CD4-positive, alpha-beta T cell treated with Interleukin-17A for 4 hours (primary cell): ENCODE results near the gene GPR171.
"Not testable (repeated sequence)": the region's sequence is repeated elsewhere in the genome, so short reads cannot be mapped to it uniquely, and the experiment has no call there.

Experiments
- DNase-seq: peaks from one replicate; pipeline ENCODE4 v3.0.0-alpha.2; 2020; ENCODE audit warnings: mixed read lengths

The GPR171 gene, protein sequence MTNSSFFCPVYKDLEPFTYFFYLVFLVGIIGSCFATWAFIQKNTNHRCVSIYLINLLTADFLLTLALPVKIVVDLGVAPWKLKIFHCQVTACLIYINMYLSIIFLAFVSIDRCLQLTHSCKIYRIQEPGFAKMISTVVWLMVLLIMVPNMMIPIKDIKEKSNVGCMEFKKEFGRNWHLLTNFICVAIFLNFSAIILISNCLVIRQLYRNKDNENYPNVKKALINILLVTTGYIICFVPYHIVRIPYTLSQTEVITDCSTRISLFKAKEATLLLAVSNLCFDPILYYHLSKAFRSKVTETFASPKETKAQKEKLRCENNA

DNA sequence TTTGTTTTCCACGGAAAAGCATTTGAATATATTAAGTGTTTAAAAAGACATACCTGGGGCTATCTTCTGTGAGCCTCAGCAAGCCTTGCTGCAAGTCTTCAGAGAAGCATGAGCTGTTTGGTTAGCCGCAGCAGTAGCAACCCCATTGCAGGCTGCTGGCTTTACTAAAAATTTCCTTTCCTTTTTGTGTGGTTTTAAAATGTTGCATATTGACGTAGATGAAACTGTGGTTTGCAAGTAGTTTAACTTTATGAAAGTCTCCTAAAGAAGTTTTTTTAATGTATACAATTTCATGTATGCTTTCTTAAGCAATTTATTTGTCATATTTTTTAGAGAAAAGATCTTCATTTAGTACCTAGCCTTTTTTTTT, at the start of gene GPR171:
GPR171 (minus strand) TSS at position 166 of the 370 bp plus-strand sequence. CDS start 3,830 bp downstream, outside the sequence.
- DNase-seq = peak; percentile 70

DNA sequence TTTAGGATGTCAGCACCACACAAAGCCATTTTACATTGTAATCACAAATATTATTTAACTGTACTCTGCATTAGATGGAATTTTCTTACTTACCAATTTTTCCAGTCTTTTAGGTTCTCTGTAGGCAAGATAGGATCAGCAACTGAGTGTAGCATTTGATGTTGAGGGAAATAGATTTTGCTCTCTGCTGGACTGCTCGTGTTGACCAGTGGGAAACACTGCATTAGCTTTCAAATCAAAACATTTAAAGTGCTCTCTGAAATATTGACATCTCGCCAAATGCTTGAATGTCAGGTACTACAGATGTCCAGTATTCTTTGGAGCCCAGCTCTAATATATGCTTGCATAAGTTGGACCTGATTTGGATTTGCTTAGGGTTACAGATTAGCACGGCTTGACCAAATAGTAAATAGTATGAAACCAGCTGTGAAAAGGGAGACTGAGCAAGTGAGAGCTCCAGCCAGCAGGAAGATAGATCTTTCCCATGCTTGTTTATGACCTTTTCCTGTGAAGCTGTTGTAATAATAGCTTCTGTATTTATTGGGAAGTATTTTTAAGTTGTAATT, 45.8 kb upstream of the GPR171 start:
- DNase-seq = no peak

DNA sequence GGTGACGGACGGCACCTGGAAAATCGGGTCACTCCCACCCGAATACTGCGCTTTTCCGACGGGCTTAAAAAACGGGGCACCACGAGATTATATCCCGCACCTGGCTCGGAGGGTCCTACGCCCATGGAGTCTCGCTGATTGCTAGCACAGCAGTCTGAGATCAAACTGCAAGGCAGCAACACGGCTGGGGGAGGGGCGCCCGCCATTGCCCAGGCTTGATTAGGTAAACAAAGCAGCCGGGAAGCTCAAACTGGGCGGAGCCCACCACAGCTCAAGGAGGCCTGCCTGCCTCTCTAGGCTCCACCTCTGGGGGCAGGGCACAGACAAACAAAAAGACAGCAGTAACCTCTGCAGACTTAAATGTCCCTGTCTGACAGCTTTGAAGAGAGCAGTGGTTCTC, 39.0 kb upstream of the GPR171 start:
- not testable (repeated sequence) for DNase-seq

DNA sequence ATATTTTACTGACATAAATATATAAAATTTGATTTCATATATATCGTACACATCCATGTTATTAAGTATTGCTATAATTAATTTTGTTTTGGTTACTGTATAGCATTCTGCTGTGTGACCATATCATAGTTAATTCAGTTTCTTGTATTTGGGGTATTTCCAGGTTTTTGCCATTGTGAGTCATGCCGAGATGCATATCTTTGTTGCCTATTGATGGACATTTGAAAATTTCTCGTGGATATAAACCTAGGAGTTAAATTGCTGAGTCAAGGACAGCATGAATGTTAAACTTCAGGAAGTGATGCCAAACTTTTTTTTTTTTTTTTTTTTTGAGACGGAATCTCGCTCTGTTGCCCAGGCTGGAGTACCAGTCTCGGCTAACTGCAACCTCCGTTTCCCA, 33.7 kb upstream of the GPR171 start:
- no peak for DNase-seq

DNA sequence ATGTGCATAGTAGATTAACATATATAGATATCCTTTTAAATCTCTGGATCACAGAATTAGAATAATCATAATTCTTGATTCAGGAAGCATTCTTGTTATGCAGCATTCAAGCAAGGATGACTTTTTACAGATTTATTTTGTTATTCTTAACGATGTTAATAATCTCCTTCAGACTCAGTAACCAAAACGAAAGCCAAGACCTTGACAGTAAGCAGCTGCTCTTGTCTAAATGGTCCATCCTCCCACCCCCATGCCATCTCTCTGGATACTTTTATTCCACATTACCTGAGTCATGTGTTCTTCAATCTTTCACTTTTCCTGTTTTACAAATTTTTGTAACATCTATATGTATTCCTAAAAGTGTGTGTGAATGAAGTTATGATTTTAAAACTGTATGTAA, 33.3 kb upstream of the GPR171 start:
- DNase-seq = no peak

DNA sequence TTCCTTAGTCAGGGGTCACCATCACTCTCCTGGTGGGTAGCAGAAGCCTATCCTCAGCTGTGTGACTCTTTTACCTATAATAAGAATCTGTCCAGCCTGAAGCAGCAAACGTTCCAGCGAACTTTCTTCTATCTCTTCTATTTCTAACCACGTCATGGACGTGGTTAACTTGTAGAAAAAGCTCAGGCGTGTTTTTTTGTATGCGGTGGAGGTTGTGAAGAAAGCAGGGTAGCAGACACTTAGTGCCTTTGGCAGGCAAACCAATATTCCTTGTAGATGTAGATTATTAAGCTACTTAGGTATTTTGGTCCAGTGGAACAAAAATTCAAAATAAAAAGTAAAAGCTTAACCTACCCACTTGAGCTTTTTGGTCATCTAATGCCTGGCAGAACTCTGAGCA, 31.8 kb upstream of the GPR171 start:
- DNase-seq = no peak

DNA sequence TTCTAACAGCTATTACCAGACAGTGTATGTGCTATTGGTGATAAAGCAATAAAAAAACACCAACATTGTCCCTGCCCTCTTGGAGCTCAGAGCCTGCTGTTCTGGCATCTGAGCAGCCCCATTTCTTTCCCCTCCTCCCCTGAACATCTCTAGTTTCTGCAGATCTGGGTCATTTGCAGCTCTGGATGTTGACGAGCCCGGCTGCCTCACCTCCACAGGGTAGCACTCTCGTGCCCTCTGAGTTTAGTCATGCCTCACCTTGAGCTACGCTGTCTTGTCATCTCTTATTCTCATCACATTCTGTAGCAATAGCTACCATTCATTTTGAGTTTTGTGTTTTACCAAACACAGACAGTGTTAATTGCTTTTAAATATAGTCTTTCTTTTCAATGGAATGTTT, 30.0 kb upstream of the GPR171 start:
- DNase-seq = no peak

DNA sequence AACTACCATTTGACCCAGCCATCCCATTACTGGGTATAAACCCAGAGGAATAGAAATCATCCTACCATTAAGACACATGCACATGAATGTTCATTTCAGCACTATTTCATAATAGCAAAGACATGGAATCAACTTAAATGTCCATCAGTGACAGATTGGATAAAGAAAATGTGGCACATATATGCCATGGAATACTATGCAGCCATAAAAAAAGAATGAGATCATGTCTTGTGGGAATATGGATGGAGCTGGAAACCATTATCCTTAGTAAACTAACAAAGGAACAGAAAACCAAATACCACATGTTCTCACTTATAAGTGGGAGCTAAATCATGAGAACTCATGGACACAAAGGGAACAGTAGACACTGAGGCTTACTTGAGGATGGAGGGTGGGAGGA, 29.4 kb upstream of the GPR171 start:
- DNase-seq = not testable (repeated sequence)

DNA sequence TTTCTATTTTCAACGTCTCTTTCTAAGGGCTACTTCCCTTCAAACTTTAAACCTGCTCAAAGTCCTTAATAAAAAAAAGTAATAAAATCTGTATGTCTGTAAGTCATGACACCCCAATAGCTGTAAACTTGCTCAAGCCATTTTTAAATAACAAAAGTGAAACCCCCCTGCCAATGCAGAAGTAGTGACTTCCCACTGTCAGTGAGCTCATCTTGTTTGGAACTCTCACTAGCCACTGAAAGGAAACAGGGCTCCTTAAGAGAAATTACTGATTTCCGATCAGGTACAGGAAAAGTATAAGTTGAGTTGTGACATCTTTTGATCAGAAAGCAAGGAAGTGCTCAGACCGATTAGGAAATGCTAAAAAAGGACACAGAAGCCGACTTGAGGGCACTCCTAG, 27.6 kb upstream of the GPR171 start:
- no peak for DNase-seq

DNA sequence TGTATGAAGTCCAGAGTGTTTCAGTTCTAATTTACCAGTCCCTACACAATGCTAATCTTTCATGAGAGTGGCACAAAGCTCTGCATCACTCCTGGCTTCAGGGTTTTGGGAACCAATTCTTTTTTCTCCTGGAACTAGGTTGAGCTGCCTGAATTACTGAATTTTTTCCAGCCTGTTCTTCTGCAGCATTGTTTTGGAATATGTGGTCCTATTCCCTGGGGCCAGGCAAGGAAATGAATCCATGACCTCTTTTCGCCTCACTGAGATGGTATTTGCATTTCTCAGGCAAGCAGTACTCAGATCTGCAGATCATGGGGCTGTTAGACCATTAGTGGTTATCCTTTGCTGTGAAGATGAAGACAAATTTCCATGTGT, 25.6 kb upstream of the GPR171 start:
- no peak for DNase-seq

DNA sequence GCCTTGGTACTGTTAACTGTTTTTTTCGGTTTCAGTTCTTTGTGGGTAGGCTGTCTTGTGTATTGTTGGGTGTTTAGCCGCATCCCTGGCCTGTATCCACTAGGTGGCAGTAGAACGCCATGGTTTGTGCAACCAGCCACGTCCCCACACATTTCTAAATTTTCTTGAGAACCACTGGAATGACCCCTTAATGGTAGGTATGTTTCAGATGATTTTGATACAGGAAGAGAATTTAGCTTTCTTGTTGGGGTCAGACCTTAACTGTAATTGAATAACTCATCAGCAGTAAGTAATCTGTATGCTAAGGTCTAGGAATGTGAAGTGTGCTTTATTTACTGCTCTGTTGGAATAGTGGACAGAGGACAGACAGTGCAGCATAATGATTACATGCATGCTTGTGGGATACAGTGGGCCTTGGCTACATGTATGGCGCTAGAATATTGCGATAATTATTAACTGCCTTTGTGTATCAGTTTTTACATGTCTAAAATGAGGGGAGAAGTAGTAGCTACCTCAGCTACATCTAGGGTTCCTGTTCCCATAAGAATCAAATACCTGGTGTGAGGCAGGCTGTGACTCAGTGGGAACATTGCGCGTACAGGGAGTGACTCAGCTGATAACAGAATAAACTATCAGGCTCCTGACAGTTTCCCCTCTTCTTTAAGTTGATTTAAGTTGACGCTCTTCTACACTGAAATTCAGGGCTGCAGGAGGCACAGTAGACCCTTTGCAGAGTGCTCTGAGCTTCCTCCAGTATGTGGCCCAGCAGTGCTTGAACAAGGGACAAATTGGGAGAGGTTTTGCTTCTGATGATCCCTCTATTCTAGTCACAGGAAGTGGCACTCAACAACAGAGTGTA, 25.0 kb upstream of the GPR171 start:
- peak; percentile 85 for DNase-seq

DNA sequence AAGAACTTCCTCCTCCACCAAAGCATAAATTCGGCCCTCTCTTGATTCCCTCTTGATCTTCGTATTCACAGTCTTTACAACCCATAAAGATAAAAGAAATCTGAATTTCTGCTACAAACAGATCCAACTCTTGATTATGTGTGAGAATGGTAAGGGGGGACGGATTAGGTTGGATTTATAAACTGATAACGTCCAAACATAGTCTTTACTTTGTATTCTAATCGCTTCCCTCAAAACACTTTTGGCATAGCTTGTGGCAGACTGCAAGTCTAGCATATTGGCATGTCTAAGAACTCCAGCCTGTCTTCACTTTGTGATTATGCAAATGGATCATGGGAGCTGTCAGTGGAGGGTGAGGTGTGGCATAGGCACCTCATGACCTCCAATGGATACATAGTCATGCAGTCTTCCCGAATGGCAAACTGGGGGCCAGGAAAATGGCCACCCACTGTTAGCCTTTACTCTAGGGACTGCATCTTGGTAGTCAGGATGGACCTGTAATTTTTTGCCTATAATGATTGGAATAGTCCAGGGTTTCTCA, 24.3 kb upstream of the GPR171 start:
- DNase-seq = no peak

DNA sequence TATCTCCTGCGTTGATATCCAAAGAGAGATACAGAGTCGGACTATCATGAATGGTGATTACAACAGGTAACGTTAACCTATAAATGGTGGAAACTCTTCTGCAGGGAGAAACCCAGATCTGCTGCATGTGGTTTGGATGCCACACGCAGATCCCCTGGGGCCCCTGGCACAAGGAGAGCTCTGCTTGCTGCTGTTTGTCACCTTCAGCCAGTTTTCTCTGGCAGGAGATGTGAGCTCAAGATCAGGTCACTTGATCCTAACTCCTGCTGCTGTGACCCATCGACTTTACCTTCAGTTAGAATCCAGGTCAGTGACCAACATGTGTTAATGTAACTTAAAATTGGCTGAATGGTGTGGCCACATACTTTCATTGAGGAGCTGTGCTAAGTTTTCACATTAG, 23.8 kb upstream of the GPR171 start:
- DNase-seq = no peak

DNA sequence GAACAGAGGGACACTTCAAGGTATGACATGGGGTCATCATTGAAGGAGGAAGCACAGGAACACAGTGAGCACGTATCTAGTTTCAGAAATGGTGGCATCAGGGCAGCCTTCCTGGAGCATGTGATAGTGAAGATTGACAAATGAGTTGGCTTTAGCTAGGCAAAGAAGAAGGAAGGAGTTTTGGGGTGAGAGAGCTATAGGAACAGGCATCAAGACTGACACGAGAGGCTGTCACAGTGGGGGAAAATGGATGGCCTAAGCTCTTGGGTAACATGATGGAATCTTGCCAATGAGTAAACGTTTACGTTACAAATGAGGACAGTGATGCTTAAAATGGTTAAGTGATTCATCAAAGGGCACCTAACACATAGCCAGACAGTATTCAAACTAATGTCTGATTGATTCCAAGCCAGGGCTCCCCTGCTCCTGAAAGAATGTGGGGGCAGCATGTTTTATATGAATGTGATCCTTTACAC, 23.1 kb upstream of the GPR171 start:
- DNase-seq = no peak

DNA sequence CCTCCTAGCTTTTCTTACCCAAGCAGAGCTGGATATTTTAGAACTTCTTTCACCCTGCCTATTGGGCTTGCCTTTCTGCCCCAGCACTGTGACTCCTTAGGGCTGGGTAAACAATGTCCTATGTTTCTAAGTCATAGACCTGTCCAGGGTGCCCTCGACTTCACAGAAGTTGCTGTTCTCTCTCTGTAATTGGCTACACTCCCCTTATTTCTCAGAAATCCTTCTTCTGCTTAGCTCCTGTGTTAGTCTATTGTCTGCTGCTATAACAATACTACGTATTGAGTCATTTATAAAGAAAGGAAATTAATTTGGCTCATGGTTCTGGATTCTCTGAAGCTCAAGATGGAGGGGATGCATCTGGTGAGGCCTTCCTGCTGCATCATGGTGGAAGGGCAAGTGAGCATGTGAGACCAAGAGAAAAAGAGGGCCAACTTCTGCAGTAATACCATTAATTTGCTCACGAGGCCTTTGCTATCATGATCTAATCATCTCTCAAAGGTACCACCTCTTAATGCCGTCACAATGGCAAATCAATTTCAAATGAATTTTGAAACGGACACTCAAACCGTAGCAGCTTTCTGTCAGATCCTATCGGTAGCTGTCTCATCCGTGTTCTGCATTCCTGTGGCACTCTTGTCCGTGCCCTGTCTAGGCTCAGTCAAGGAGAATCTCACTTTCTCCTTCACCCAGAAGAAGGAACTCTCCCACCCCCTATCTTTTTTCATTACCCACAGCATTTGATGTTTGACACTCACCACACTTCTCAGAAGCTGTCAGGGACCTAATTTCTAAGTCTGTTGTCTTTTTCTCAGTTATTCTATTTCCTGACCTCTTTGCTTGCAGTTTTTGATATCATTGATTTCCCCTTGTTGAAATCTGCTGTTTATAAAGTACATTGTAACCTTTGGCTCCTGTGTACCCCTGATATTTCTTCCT, 22.3 kb upstream of the GPR171 start:
- DNase-seq = no peak

DNA sequence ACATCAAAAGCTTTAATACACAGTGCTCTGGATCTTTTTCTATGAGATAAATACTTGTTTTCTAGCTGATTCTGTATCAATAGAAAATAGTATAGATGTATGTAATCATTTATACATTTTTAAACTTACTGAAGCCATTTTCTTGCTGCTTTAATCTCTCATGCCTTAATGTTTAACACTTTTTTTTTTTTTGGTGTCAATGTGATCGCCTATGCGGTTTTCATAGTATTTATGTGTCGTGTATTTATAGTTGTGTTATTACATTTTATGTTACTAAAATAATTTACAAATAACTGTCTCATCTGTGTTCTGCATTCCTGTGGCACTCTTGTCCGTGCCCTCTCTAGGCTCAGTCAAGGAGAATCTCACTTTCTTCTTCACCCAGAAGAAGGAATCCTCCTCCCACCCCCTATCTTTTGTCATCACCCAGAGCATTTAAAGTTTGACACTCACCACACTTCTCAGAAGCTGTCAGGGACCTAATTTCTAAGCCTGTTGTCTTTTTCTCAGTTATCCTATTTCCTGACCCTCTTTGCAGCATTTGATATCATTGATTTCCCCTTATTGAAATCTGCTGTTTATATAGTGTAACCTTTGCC, 21.4 kb upstream of the GPR171 start:
- DNase-seq = no peak

DNA sequence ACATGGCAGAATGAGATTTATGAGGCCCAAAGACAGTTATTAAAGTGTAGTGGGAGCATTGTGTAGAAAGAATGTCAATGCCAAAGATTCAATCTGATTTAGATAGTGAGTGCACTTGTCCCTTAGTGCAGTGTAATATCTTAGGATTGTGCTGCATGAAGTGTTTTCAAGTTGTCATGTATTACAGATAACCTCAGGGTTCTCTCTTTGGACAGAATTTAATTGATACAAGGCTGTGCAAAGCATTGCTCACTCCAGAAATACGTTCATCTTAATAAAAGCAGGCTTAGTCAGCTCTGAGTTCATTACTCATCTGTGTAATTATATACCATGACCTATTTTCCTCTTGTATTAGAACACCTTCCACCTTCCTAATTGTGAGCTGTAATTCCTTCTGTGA, 16.0 kb upstream of the GPR171 start:
- DNase-seq = no peak

DNA sequence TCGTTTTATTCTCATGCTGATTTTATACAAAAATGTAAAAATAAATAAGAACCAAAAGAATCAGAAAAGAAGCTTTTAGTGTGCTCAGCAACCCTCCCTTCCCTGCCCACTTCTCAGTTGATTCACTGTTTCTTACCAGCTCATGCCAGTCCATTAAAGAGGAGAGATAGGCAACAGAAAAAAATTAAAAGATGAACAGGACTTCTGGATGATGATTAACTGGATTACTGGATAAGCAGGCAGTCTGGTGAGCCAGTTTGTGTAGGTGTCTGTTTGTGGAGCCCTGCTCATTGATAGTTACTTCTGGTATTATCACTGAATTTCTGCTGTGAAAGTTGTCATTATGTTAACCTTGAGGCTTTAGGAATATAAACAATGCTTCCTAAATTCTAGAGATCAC, 15.1 kb upstream of the GPR171 start:
- no peak for DNase-seq

DNA sequence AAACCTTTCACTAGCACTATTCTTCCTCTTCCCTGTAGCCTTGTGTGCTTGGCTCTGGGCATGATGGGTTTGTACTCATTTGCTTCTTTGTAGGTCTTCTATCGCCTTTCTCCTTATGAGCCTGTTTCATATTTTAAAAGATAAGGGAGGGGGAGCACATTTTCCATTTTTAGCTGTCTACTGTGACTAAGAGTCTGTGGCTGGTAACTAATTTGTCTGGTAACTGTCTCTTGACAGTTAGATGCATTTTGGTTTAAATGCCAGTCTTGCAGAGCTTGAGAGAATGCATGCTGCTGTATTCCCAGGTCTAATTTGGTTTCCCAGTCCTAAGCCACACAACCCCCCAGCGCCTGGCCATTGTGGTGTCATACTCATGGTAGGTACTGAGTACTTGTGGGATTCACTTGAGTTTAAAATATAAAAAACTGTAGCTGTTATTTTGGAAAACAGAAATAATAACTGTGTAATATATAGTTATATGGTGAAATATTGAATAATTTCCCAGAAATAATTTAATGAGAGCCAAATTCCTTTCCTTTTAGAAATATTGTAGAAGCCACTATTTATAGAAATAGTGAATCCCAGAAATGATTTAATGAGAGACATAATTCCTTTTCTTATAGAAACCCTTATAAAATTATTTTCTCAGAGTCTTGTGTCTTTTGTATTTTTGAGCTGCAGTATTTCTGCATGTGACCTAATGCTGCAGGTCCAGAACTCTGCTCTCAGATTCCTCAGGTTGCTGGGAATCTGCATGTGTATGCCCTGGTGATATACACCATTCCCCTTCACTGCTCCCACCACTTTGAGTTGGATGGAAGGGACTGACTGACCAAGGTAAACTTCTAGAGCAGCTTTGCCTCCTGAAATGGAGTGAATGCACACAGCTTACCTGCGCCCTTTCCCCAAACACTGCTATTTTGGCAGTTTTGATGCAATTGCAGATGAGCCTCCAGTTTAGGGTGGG, 13.9 kb upstream of the GPR171 start:
- no peak for DNase-seq

DNA sequence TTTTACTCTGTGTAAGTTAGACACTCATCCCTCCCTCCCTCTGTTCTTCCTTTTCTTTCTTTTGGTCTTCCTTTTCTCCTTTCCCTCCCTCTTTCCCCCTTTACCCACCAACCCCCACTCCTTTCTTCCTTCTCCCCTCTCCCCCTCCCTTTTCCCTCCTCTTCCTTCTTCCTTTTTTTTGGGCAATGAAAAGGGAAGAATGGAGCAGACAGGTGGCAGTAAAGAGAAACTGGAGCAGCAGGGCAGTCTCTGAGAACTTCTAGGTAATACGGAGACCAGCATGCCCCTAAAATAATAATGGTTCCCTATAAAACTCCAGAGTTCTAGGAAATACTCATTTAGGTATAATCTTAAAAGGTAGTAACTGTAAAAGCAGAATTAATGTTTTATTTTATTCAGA, 11.4 kb upstream of the GPR171 start:
- DNase-seq = no peak

DNA sequence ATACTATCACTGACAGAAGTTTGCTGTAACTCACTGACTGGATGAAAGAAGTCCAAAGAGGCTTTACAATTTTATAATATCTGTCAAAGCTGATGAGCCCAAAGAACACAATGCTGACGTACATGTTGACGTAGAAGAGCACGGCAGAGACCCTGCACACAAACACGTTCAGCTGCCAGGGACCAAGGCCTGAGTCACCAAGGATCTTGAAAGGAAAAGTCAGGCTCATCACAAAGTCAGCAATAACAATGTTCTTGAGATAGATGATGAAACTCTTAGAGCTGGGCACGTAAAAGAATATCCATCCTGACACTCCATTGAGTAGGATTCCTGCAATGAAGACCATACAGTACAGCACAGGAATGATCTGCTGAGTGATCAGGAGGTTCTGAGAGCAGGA, 10.9 kb upstream of the GPR171 start:
- no peak for DNase-seq
